Liver (tissue), 9 donors: Measurements from ENCODE around the gene EXD3. TPM values are rescaled to one million over a fixed set of nuclear protein-coding genes. Genes with fewer than 3 reads are reported as not detected.

Source experiments
- DNase-seq: peaks from one replicate; pipeline ENCODE4 v3.0.0-alpha.2; 2017; ENCODE audit warnings: low spot score
- H3K27ac ChIP-seq, 2 donors: one replicate each; pipeline ENCODE4 v1.7.0; 2013; ENCODE audit warnings: inconsistent platforms in 2 of 2, low read length in 2 of 2, control low read depth in 1 of 2, low read depth in 1 of 2, mild to moderate bottlenecking in 1 of 2
- H3K27me3 ChIP-seq, 4 donors: one replicate each; pipeline versions ENCODE4 v1.6.1 to v1.7.0; 2013; ENCODE audit warnings: low read length in 3 of 4, inconsistent platforms in 1 of 4, mild to moderate bottlenecking in 1 of 4, moderate library complexity in 1 of 4; ENCODE audit not compliant: control insufficient read depth in 4 of 4, insufficient read depth in 4 of 4
- H3K36me3 ChIP-seq, 4 donors: one replicate each; pipeline versions ENCODE4 v1.6.1 to v1.7.0; 2013; ENCODE audit warnings: low read length in 3 of 4, mild to moderate bottlenecking in 3 of 4, low read depth in 1 of 4, moderate library complexity in 1 of 4; ENCODE audit not compliant: control insufficient read depth in 4 of 4, insufficient read depth in 3 of 4
- H3K4me1 ChIP-seq, 4 donors: one replicate each; pipeline versions ENCODE4 v1.6.1 to v1.7.0; 2013; ENCODE audit warnings: low read length in 3 of 4, mild to moderate bottlenecking in 3 of 4, moderate library complexity in 1 of 4; ENCODE audit not compliant: control insufficient read depth in 4 of 4, insufficient read depth in 4 of 4
- H3K4me3 ChIP-seq, 3 donors: one replicate each; pipeline versions ENCODE4 v1.6.1 to v1.7.0; 2013; ENCODE audit warnings: low read length in 3 of 3, control low read depth in 1 of 3, low read depth in 1 of 3, mild to moderate bottlenecking in 1 of 3
- H3K9ac ChIP-seq, 2 donors: one replicate each; pipeline ENCODE4 v1.7.0; 2013; ENCODE audit warnings: low read length in 2 of 2, mild to moderate bottlenecking in 2 of 2, moderate library complexity in 2 of 2, control low read depth in 1 of 2, low read depth in 1 of 2
- H3K9me3 ChIP-seq, 4 donors: one replicate each; pipeline versions ENCODE4 v1.6.1 to v1.7.0; 2013; ENCODE audit warnings: low read length in 3 of 4; ENCODE audit not compliant: control insufficient read depth in 4 of 4
- ATF3 ChIP-seq: IDR thresholded peaks from 2 replicates; pipeline ENCODE4 v1.6.1; 2016; ENCODE audit warnings: antibody characterized with exemption
- EGR1 ChIP-seq, 2 donors: IDR thresholded peaks; 2 replicates each; pipeline ENCODE4 v1.6.1; 2016 to 2018; ENCODE audit warnings: antibody characterized with exemption in 2 of 2, low read depth in 2 of 2
- FOXA1 ChIP-seq: IDR thresholded peaks from 2 replicates; pipeline ENCODE4 v1.6.1; 2016; ENCODE audit warnings: antibody characterized with exemption
- FOXA2 ChIP-seq: IDR thresholded peaks from 2 replicates; pipeline ENCODE4 v1.6.1; 2016; ENCODE audit warnings: antibody characterized with exemption
- GABPA ChIP-seq, 2 donors: IDR thresholded peaks in 1 of 2; conservative IDR thresholded peaks in 1 of 2; 2 replicates each; pipeline ENCODE4 v1.6.1; 2016; ENCODE audit warnings: antibody characterized with exemption in 2 of 2, mild to moderate bottlenecking in 1 of 2, moderate library complexity in 1 of 2
- HNF4A ChIP-seq, 2 donors: conservative IDR thresholded peaks; 2 replicates each; pipeline ENCODE4 v1.6.1; 2016; ENCODE audit warnings: antibody characterized with exemption in 2 of 2, mild to moderate bottlenecking in 2 of 2
- HNF4G ChIP-seq: IDR thresholded peaks from 2 replicates; pipeline ENCODE4 v1.6.1; 2016; ENCODE audit warnings: antibody characterized with exemption
- JUND ChIP-seq, 2 donors: IDR thresholded peaks; 2 replicates each; pipeline ENCODE4 v1.6.1; 2016; ENCODE audit warnings: antibody characterized with exemption in 2 of 2
- MAX ChIP-seq: IDR thresholded peaks from 2 replicates; pipeline ENCODE4 v1.6.1; 2016; ENCODE audit warnings: antibody characterized with exemption
- NR2F2 ChIP-seq: IDR thresholded peaks from 2 replicates; pipeline ENCODE4 v1.6.1; 2016; ENCODE audit warnings: antibody characterized with exemption
- RAD21 ChIP-seq, 2 donors: IDR thresholded peaks; 2 replicates each; pipeline ENCODE4 v1.6.1; 2016; ENCODE audit warnings: antibody characterized with exemption in 2 of 2, mild to moderate bottlenecking in 2 of 2
- RXRA ChIP-seq, 2 donors: IDR thresholded peaks; 2 replicates each; pipeline ENCODE4 v1.6.1; 2017 to 2018; ENCODE audit warnings: antibody characterized with exemption in 2 of 2, mild to moderate bottlenecking in 1 of 2
- SP1 ChIP-seq: IDR thresholded peaks from 2 replicates; pipeline ENCODE4 v1.6.1; 2018; ENCODE audit warnings: antibody characterized with exemption, mild to moderate bottlenecking
- TAF1 ChIP-seq: conservative IDR thresholded peaks from 2 replicates; pipeline ENCODE4 v1.6.1; 2016; ENCODE audit warnings: antibody characterized with exemption, mild to moderate bottlenecking
- YY1 ChIP-seq: IDR thresholded peaks from 2 replicates; pipeline ENCODE4 v1.6.1; 2016; ENCODE audit warnings: antibody characterized with exemption, mild to moderate bottlenecking
- ZBTB33 ChIP-seq: IDR thresholded peaks from 2 replicates; pipeline ENCODE4 v1.6.1; 2016; ENCODE audit warnings: antibody characterized with exemption
- WGBS: extraction: QIAGEN DNeasy Blood & Tissue Kit; methylation state at CpG from one replicate; pipeline ENCODE4 v1.1.7; 2013; 5-methylcytosine and 5-hydroxymethylcytosine counted together
- polyA plus RNA-seq, 2 donors: library from polyadenylated mRNA; stranded (reverse) in 1 of 2; unstranded in 1 of 2; fragments of 200-250 nt in 1 of 2; fragments of >200 nt in 1 of 2; fragmentation: Nextera tagmentation in 1 of 2; extraction: Ambion mirVana in 1 of 2; gene quantifications; one replicate each; pipeline versions ENCODE4 v1.2.1 to v1.2.3, GENCODE V29; 2013 to 2015
- total RNA-seq, 2 donors: library from RNA; depleted of rRNA; stranded (reverse); fragments of >200 nt; gene quantifications; one replicate each; pipeline ENCODE4 v1.2.3, GENCODE V29; 2014
- TF ChIP-seq, protein P1 (sequence below): fragments of 150-350 bp; IDR thresholded peaks from 2 replicates; pipeline ENCODE4 v1.5.1; 2017; ENCODE audit warnings: improper control_type of control experiment, low read depth, low read length; ENCODE audit not compliant: missing input control
- TF ChIP-seq, protein P2 (sequence below): IDR thresholded peaks from 2 replicates; pipeline ENCODE4 v1.6.1; 2016; ENCODE audit warnings: antibody characterized with exemption, mild to moderate bottlenecking
- donor health status: healthy.
- donor health status: healthy.
- donor health status: healthy.
- donor health status: healthy.
- donor health status: healthy.

The EXD3 gene
- total and polyA plus RNA-seq, 4 donors, result 2.5 to 6.7 (median 3.7) TPM

DNA sequence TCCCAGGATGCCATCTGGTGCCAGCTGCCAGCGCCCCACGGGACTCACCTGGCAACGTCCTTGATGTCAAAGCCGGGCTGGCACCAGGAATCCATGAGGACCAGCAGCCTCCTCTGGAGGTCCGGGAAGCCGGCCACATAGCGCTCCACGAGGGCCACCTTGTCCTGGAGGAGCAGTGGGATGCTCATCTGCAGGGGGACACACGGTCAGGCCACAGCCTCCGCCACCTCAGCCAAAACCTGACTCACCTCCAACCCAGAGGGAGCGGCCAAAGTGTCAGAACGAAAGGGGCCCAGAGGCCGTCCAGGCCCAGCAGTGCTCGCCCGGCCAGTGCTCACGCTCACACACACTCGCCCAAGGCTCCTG is 56.5 kb downstream of the EXD3 start:
- Histone ChIP-seq H3K4me1 (no peaks in the 10 kb centered on the region), H3K27me3 (no peaks in the 10 kb centered on the region), H3K9ac (no peak overlapping the region), H3K27ac (no peak overlapping the region), H3K36me3 (peaks cover 0 to 3% (median 0%) of the 10 kb centered on the region in 4 donors), H3K9me3 (no peaks in the 10 kb centered on the region), H3K4me3 (no peak overlapping the region)
- no peak for DNase-seq
- TF ChIP-seq EGR1 (IDR thresholded peaks at IDR 0.05; ENCODE audit: low read depth in 2 of 2) (no peak), MAX (no peak), JUND (IDR thresholded peaks at IDR 0.05) (no peak), RXRA (IDR thresholded peaks at IDR 0.05) (no peak), FOXA2 (no peak), HNF4A (conservative IDR thresholded peaks at IDR 0.05) (no peak), YY1 (no peak), NR2F2 (no peak), TAF1 (no peak), FOXA1 (no peak), HNF4G (no peak), SP1 (no peak), GABPA (IDR thresholded peaks at IDR 0.05 in 1 of 2, conservative IDR thresholded peaks at IDR 0.05 in 1 of 2) (no peak), ATF3 (no peak), RAD21 (IDR thresholded peaks at IDR 0.05) (no peak), ZBTB33 (no peak)
- TF ChIP-seq, protein P1, sequence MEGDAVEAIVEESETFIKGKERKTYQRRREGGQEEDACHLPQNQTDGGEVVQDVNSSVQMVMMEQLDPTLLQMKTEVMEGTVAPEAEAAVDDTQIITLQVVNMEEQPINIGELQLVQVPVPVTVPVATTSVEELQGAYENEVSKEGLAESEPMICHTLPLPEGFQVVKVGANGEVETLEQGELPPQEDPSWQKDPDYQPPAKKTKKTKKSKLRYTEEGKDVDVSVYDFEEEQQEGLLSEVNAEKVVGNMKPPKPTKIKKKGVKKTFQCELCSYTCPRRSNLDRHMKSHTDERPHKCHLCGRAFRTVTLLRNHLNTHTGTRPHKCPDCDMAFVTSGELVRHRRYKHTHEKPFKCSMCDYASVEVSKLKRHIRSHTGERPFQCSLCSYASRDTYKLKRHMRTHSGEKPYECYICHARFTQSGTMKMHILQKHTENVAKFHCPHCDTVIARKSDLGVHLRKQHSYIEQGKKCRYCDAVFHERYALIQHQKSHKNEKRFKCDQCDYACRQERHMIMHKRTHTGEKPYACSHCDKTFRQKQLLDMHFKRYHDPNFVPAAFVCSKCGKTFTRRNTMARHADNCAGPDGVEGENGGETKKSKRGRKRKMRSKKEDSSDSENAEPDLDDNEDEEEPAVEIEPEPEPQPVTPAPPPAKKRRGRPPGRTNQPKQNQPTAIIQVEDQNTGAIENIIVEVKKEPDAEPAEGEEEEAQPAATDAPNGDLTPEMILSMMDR, result no peak
- TF ChIP-seq, protein P2, sequence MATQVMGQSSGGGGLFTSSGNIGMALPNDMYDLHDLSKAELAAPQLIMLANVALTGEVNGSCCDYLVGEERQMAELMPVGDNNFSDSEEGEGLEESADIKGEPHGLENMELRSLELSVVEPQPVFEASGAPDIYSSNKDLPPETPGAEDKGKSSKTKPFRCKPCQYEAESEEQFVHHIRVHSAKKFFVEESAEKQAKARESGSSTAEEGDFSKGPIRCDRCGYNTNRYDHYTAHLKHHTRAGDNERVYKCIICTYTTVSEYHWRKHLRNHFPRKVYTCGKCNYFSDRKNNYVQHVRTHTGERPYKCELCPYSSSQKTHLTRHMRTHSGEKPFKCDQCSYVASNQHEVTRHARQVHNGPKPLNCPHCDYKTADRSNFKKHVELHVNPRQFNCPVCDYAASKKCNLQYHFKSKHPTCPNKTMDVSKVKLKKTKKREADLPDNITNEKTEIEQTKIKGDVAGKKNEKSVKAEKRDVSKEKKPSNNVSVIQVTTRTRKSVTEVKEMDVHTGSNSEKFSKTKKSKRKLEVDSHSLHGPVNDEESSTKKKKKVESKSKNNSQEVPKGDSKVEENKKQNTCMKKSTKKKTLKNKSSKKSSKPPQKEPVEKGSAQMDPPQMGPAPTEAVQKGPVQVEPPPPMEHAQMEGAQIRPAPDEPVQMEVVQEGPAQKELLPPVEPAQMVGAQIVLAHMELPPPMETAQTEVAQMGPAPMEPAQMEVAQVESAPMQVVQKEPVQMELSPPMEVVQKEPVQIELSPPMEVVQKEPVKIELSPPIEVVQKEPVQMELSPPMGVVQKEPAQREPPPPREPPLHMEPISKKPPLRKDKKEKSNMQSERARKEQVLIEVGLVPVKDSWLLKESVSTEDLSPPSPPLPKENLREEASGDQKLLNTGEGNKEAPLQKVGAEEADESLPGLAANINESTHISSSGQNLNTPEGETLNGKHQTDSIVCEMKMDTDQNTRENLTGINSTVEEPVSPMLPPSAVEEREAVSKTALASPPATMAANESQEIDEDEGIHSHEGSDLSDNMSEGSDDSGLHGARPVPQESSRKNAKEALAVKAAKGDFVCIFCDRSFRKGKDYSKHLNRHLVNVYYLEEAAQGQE, result no peak
- WGBS, result 95% methylated on average over 17 of the region's 17 CpGs
